Tibial nerve (tissue), 4 donors: ENCODE measurements around the gene NELFA. TPM values are rescaled to one million over a fixed set of nuclear protein-coding genes. Genes with fewer than 3 reads are reported as not detected.

Source experiments
- DNase-seq, 2 donors: peaks; one replicate each; pipeline ENCODE4 v3.0.0-alpha.2; 2019; ENCODE audit warnings: low spot score in 2 of 2
- H3K27ac ChIP-seq, 4 donors: fragments of 200-600 bp; sonication (generic) in 3 of 4; one replicate each; pipeline ENCODE4 v1.5.1; 2017 to 2019; ENCODE audit warnings: mild to moderate bottlenecking in 1 of 4
- H3K27me3 ChIP-seq, 2 donors: fragments of 200-600 bp; sonication (generic) in 1 of 2; one replicate each; pipeline versions ENCODE4 v1.5.1 to v1.6.0; 2017 to 2019
- H3K36me3 ChIP-seq, 3 donors: fragments of 200-600 bp; sonication (generic); one replicate each; pipeline ENCODE4 v1.5.1; 2018 to 2019
- H3K4me1 ChIP-seq, 4 donors: fragments of 200-600 bp; sonication (generic) in 3 of 4; one replicate each; pipeline ENCODE4 v1.5.1; 2017 to 2019
- H3K4me3 ChIP-seq, 4 donors: fragments of 200-600 bp; sonication (generic) in 3 of 4; one replicate each; pipeline ENCODE4 v1.5.1; 2017 to 2019; ENCODE audit warnings: mild to moderate bottlenecking in 1 of 4, moderate library complexity in 1 of 4
- H3K9me3 ChIP-seq, 4 donors: fragments of 200-600 bp; sonication (generic) in 3 of 4; one replicate each; pipeline ENCODE4 v1.5.1; 2017 to 2019
- EP300 ChIP-seq, 2 donors: sonication (generic); formaldehyde crosslinking; IDR thresholded peaks; one replicate each; pipeline ENCODE4 v1.6.1; 2017; ENCODE audit warnings: antibody characterized with exemption in 2 of 2, mild to moderate bottlenecking in 1 of 2
- POLR2A ChIP-seq, 2 donors: fragments of 450-650 bp; IDR thresholded peaks; one replicate each; pipeline ENCODE4 v1.6.1; 2017; ENCODE audit warnings: antibody characterized with exemption in 2 of 2, mild to moderate bottlenecking in 2 of 2, moderate library complexity in 2 of 2
- WGBS, 2 donors: methylation state at CpG; one replicate each; pipeline ENCODE4 v1.1.5; 2018; 5-methylcytosine and 5-hydroxymethylcytosine counted together
- total RNA-seq, 4 donors: library from RNA; depleted of rRNA; stranded (reverse); fragments of >200 nt; gene quantifications; one replicate each; pipeline ENCODE4 v1.1.0, GENCODE V29; 2016
- TF ChIP-seq, protein P1 (sequence below), 5 experiments: fragments of 200-600 bp in 3 of 5; fragments of 450-650 bp in 2 of 5; sonication (generic) in 3 of 5; IDR thresholded peaks; one replicate each; pipeline ENCODE4 v1.5.1; 2016 to 2019; ENCODE audit warnings: antibody characterized with exemption in 5 of 5, mild to moderate bottlenecking in 3 of 5, moderate library complexity in 2 of 5

The NELFA gene
- total RNA-seq, 4 donors from 2014 or later = 32.9 to 43.1 (median 37.5) TPM

DNA sequence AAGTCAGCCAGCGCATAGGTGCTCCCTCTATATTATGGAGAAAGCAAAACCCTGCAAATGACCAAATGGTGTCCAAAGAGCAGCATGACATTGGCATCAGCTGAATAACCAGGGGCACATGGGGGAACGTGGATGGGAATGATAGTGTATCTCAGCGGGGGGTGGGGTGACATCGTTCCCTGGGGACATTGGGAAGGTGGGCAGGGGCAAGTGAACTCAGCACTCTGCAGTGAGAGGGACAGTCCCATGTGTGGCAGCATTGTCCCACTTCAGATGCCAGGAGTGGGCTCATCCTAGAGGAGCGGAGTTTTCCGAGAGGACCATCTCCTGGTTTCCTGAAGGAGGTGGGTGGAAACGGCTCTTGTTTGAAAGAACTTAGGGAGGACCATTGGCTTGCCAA lies 64.8 kb downstream of the NELFA start:
- H3K36me3 ChIP-seq = peaks cover 0 to 52% (median 11%) of the 10 kb centered on the region in 3 donors
- no peaks in the 10 kb centered on the region for H3K27me3 ChIP-seq
- no peak for DNase-seq
- no peaks in the 10 kb centered on the region for H3K4me1 ChIP-seq
- no peaks in the 10 kb centered on the region for H3K9me3 ChIP-seq
- TF ChIP-seq POLR2A (IDR thresholded peaks at IDR 0.05) (no peak), EP300 (IDR thresholded peaks at IDR 0.05) (no peak)
- TF ChIP-seq, protein P1, sequence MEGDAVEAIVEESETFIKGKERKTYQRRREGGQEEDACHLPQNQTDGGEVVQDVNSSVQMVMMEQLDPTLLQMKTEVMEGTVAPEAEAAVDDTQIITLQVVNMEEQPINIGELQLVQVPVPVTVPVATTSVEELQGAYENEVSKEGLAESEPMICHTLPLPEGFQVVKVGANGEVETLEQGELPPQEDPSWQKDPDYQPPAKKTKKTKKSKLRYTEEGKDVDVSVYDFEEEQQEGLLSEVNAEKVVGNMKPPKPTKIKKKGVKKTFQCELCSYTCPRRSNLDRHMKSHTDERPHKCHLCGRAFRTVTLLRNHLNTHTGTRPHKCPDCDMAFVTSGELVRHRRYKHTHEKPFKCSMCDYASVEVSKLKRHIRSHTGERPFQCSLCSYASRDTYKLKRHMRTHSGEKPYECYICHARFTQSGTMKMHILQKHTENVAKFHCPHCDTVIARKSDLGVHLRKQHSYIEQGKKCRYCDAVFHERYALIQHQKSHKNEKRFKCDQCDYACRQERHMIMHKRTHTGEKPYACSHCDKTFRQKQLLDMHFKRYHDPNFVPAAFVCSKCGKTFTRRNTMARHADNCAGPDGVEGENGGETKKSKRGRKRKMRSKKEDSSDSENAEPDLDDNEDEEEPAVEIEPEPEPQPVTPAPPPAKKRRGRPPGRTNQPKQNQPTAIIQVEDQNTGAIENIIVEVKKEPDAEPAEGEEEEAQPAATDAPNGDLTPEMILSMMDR (IDR thresholded peaks at IDR 0.05) = no peak
- WGBS, 2 donors = 90 to 91% methylated on average over 7 of the region's 7 CpGs
- H3K27ac ChIP-seq = no peak overlapping the region
- no peak overlapping the region for H3K4me3 ChIP-seq

DNA sequence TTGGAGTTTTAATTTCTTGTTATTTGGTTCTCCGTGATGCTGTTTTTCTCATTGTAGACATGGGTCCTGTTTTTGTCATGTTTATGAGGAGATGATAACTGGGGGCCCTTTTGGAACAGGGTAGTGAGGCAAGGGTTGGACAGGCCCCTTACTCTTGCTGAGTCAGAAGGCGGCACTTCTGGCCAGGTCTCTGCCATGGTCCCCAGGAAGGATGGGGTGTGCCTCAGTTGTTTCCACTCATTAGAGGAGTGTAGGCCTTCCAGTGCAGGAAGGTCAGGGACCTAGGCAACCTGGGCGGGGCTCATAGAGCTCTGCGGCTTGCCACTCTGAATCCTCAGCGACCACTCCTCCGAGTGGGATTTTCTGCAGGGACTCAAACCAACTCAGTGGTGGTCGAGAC lies 68.2 kb downstream of the NELFA start:
- no peak for DNase-seq
- Histone ChIP-seq H3K9me3 (no peaks in the 10 kb centered on the region), H3K27me3 (no peaks in the 10 kb centered on the region), H3K4me3 (no peak overlapping the region), H3K36me3 (peaks cover 0 to 73% (median 11%) of the 10 kb centered on the region in 3 donors), H3K27ac (no peak overlapping the region), H3K4me1 (no peaks in the 10 kb centered on the region)
- WGBS, 2 donors = 88 to 92% methylated on average over 7 of the region's 7 CpGs
- TF ChIP-seq, protein P1 (IDR thresholded peaks at IDR 0.05) = no peak
- TF ChIP-seq POLR2A (IDR thresholded peaks at IDR 0.05) (no peak), EP300 (IDR thresholded peaks at IDR 0.05) (no peak)

DNA sequence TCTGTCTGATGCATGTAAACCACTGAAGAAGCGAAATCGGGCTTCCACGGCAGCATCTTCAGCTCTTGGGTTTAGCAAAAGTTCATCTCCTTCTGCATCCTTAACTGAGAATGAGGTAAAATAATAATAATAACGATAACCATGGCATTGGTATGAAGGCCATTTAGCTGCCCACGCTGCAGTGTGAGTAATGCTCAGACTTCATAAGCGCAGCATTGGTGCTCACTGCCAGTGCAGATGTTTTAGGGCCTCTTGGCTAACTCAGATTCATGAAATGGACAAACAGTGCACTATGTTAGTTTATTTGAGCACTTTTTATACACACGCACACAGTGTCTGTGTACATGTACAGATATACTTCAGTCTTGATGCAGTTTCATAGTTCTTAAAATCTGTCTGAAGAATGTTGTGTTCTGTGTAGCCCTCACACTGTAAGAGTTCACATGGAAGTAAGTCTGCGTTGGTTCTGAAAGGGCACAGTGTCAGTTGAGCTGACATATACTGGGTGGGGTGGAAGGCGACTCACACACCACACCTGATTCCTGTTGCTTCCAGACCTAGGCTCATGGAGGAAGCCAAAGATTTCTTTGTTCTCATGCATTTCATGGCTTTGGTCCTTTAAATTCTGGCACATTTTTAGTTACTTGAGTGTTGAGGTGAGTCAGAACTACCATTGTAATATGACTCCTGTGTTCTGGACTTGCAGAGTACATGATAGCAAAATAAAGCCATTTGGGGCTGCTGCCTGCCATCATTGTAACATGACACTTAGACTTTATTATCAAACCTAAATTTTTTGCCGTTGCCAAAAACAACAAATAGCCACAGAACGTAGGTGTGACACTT lies 68.9 kb downstream of the NELFA start:
- no peak overlapping the region for H3K27ac ChIP-seq
- no peak overlapping the region for H3K4me3 ChIP-seq
- no peaks in the 10 kb centered on the region for H3K9me3 ChIP-seq
- 79 to 81% methylated on average over 11 of the region's 11 CpGs for WGBS, 2 donors
- no peaks in the 10 kb centered on the region for H3K4me1 ChIP-seq
- no peak for DNase-seq
- TF ChIP-seq POLR2A (IDR thresholded peaks at IDR 0.05) (no peak), EP300 (IDR thresholded peaks at IDR 0.05) (no peak)
- TF ChIP-seq, protein P1 (IDR thresholded peaks at IDR 0.05) = no peak
- peaks cover 0 to 78% (median 11%) of the 10 kb centered on the region in 3 donors for H3K36me3 ChIP-seq
- no peaks in the 10 kb centered on the region for H3K27me3 ChIP-seq

DNA sequence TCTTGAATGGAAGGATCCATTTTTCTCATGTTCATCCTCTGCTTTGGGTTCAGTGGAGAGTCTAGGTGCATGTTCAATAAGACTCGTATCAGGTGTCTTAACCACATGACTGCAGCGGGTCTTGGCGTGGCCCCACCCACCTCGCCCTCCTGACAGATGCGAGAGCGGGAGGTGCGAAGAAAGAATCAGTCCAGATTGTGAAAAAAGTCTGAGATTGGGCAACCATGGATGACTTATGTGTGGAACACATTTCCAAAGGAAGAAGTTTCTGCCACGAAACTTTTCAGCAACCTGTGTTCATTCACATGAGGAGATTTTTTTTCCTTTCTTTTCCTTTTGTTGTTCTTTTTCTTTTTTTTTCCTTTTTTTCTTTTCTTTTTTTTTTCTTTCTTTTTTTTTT lies 70.7 kb downstream of the NELFA start:
- WGBS, 2 donors = 94 to 98% methylated on average over 8 of the region's 8 CpGs
- TF ChIP-seq, protein P1 (IDR thresholded peaks at IDR 0.05) = no peak
- TF ChIP-seq EP300 (IDR thresholded peaks at IDR 0.05) (no peak), POLR2A (IDR thresholded peaks at IDR 0.05) (no peak)
- Histone ChIP-seq H3K36me3 (peaks cover 0 to 68% (median 10%) of the 10 kb centered on the region in 3 donors), H3K4me3 (no peak overlapping the region), H3K4me1 (no peaks in the 10 kb centered on the region), H3K27me3 (no peaks in the 10 kb centered on the region), H3K27ac (no peak overlapping the region), H3K9me3 (no peaks in the 10 kb centered on the region)
- DNase-seq = no peak

DNA sequence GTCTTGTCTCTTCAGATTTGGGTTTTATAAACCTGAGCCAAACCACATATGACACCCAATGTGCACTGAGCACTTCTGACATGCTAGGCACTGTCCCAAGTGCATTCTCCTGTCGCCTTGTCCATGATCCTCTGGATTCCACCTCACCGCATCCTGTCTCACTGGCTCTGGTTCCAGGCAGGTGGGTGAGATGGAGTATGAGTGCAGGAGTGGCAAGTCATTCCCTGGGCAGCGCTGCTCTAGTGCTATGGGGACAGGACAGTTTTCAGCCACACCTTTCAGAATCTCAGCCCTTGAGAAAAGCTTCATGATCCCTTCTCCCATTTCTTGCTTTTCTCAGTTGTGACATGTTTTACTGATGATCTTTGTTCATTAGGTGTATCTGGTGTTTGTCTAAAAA lies 71.2 kb downstream of the NELFA start:
- TF ChIP-seq, protein P1 (IDR thresholded peaks at IDR 0.05) = no peak
- TF ChIP-seq EP300 (IDR thresholded peaks at IDR 0.05) (no peak), POLR2A (IDR thresholded peaks at IDR 0.05) (no peak)
- no peak overlapping the region for H3K4me3 ChIP-seq
- H3K9me3 ChIP-seq = no peaks in the 10 kb centered on the region
- 97 to 98% methylated on average over 3 of the region's 3 CpGs for WGBS, 2 donors
- DNase-seq = no peak
- H3K27ac ChIP-seq = no peak overlapping the region
- H3K36me3 ChIP-seq = peaks cover 0 to 68% (median 5%) of the 10 kb centered on the region in 3 donors
- no peaks in the 10 kb centered on the region for H3K4me1 ChIP-seq
- H3K27me3 ChIP-seq = no peaks in the 10 kb centered on the region
